Left lobe of liver (tissue), 2 donors: ENCODE data around the gene CES4A. TPM values are rescaled to one million over a fixed set of nuclear protein-coding genes. Genes with fewer than 3 reads are reported as not detected.
"Not testable (repeated sequence)": the region's sequence is repeated elsewhere in the genome, so short reads cannot be mapped to it uniquely, and the experiment has no call there.

ENCODE experiments used
- ATAC-seq: fragments of 200-7000 bp; cut with Tn5 transposase; one replicate; pipeline ENCODE4 v1.9.1; 2020; ENCODE audit warnings: mild to moderate bottlenecking, moderate library complexity
- DNase-seq: peaks from one replicate; pipeline ENCODE4 v3.0.0-alpha.2; 2020; ENCODE audit warnings: low spot score
- total RNA-seq: library from RNA; stranded (reverse); gene quantifications from one replicate; pipeline ENCODE4 v1.2.1, GENCODE V29; 2021
- donor health status: DM: no; HTN: no; CAD: no; lungs with moderate emphysema.
- donor health status: DM: no; HTN: yes; CAD: no.

Gene CES4A
- total RNA-seq, 1 donor from 2014 or later = 67.7 TPM

DNA sequence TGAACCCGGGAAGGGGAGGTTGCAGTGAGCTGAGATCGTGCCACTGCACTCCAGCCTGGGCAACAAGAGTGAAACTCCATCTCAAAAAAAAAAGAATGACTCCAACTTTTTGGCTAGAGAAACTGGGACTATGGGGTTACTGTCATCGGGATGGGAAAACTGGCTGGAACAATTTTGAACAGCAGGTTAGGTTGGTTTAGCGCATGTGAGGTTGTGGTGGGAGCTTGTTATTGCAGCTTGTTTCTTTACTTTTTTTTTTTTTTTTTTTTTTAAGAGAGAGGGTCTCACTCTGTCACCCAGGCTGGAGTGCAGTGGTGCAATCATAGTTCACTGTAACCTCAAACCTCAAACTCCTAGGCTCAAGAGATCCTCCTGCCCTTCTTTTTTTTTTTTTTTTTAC is 53.1 kb downstream of the CES4A start:
- not testable (repeated sequence) for ATAC-seq, DNase-seq

DNA sequence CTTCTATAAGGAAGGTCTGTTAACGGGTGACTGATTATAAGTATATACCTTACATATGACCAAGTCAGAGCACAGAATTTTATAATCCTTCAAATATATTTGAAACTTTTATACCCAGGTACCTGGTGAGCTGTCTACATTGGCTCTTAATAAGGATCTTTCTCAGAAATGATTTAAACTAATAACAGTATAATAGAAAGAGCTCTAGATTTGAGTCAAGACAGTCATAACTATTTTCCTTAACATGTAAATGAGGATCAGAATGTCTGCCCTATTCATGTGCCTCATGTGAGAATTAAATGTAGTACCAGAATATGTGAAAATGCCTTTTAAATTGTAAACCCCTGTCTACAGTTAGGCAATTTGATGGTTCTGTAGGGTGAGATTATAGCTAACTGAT is 55.0 kb downstream of the CES4A start:
- ATAC-seq (no peak), DNase-seq (no peak)

DNA sequence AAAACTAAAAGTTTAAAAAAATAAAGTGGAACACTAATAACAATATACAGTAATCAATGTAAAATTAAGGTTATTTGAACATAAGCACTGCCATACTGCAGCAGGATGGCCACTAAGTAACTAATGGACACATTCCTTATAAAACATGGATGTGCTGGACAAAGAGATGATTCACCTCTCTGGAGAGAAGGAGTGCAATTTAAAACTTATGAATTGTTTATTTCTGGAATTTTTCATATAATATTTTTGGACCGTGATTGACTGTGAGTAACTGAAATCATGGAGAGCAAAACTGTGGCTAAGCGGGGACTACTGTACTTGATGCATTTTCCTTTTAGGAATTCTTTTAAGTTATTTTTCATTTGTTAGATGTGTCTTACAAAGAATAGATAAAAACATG is 62.4 kb downstream of the CES4A start:
- ATAC-seq (no peak), DNase-seq (no peak)

DNA sequence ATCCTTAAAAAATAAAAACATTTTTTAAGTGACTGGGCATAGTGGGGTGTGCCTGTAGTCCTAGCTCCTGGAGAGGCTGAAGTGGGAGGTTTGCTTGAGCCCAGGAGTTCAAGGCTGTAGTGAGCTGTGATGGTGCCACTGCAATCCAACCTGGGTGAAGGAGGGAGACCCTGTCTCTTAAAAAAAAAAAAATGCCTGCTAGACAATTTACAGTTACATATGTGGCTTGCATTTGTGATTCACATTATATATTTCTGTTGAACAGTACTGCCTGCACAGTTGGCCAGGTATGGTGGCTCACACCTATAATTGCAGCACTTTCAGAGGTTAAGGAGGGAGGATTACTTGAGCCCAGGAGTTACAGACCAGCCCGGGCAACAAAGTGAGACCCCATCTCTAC is 64.0 kb downstream of the CES4A start:
- DNase-seq (no peak), ATAC-seq (no peak)

DNA sequence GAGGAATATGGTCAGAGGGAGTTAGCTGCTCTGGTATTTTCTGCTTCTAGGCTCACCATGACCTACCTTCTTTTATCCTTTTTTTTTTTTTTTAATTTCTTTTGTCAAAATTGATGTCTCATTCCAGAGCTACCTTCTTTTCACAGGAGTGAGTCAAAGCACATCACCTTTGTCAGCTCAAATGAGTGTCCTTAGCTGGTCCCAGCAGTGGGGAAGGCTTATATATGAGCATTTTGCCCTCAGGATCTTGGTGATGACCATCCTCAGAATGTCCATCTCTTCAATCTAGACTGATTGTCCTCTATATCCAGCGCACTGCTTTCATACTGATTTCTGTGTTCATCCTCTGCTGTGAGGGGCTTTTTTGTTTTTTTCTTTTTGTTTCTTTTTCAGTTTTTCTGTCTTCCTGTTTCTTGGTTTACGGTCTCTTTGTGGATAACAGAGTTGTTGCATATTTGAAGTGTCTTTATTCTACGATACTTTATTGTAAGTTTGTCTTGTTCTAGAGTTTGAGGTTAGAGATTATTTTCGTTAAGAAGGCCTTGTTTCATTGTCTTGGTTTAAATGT is 65.5 kb downstream of the CES4A start:
- ATAC-seq (no peak), DNase-seq (no peak)

DNA sequence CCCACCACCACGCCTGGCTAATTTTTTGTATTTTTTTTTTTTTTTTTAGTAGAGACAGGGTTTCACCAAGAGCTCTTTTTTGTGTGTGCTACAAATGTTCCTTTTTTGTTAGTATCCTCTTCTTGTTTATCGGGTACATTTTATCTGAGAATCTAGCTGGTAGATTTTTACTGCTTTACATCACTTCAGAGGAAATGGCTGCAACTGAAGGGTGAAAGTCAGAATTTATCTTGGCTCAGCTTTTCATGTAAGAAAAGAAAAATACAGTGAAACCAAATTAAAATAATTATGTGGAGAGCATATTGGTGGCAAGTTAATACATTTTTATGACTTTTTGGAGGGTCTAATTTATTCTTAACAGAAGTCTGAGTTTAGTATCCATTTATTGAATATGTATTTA is 66.5 kb downstream of the CES4A start:
- ATAC-seq (no peak), DNase-seq (no peak)

DNA sequence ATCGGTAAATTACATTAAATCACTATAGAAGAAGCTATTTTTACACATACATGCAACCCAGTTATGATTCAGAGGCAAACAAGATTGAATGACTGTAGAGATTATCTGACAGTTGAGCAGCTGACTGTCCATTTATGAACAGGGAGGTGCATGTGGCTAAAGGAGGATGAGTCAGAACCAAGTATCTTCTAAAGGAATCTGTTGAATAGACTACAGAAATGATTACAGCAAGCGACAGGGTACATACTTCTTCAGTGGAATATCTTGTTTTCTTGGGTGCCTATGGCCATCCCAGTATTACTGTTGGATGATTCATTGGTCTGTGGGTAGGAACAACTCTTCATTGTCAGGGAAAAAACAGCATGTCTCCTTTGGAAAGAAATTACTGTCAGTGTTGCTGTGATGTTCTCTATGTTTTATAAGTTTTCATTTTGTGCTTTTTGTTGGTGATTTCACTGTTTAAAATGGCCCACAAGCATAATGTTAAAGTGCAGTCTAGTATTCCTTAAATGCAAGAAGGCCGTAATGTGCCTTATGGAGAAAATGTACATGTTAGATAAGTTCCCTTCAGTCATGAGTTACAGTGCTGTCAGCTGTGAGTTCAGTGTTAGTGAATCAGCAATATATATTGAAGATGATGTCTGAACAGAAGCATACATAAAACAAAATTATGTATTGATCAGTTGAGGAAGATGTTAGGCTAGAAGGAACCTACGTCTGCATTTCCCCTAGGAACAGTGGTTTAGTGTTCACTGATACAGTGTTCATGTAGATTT is 67.5 kb downstream of the CES4A start:
- no peak for ATAC-seq
- no peak for DNase-seq

Other genes starting within 250 kb of the CES4A start
- gene DYNC1LI2, start 237.0 kb upstream of the CES4A start, total RNA-seq = 44.0 TPM
- not detected for gene TERB1, start 187.0 kb upstream of the CES4A start, total RNA-seq
- 19.5 TPM for gene NAE1, start 157.6 kb upstream of the CES4A start, total RNA-seq
- gene CA7, start 144.2 kb upstream of the CES4A start, total RNA-seq = not detected
- 12.3 TPM for gene PDP2, start 108.1 kb upstream of the CES4A start, total RNA-seq
- gene CDH16, start 69.7 kb upstream of the CES4A start, total RNA-seq = not detected
- gene RRAD, start 63.1 kb upstream of the CES4A start, total RNA-seq = 0.98 TPM
- 42.6 TPM for gene CIAO2B, start 54.2 kb upstream of the CES4A start, total RNA-seq
- 286 TPM for gene CES2, start 53.1 kb upstream of the CES4A start, total RNA-seq
- 80.3 TPM for gene CES3, start 27.3 kb upstream of the CES4A start, total RNA-seq
- 12.2 TPM for gene CBFB, start 40.6 kb downstream of the CES4A start, total RNA-seq
- 29.1 TPM for gene PHAF1, start 121.4 kb downstream of the CES4A start, total RNA-seq
- gene B3GNT9, start 162.4 kb downstream of the CES4A start, total RNA-seq = 1.6 TPM
- gene TRADD, start 171.3 kb downstream of the CES4A start, total RNA-seq = 12.1 TPM
- 20.6 TPM for gene FBXL8, start 171.4 kb downstream of the CES4A start, total RNA-seq
- gene HSF4, start 176.2 kb downstream of the CES4A start, total RNA-seq = 60.5 TPM
- gene NOL3, start 181.9 kb downstream of the CES4A start, total RNA-seq = 40.7 TPM
- 14.9 TPM for gene MATCAP1, start 195.4 kb downstream of the CES4A start, total RNA-seq
- 1.8 TPM for gene EXOC3L1, start 201.5 kb downstream of the CES4A start, total RNA-seq
- 19.0 TPM for gene E2F4, start 203.6 kb downstream of the CES4A start, total RNA-seq
- 5.2 TPM for gene ELMO3, start 210.5 kb downstream of the CES4A start, total RNA-seq
- 44.9 TPM for gene TMEM208, start 238.5 kb downstream of the CES4A start, total RNA-seq